HL-60 (cell line): ENCODE results near the gene DPH2.

ENCODE experiments used
- GABPA ChIP-seq: IDR thresholded peaks from 2 replicates; pipeline ENCODE4 v1.6.1; 2012; ENCODE audit warnings: low read depth
- POLR2AphosphoS5 ChIP-seq: IDR thresholded peaks from 2 replicates; pipeline ENCODE4 v1.6.1; 2012; ENCODE audit warnings: low read depth

DNA sequence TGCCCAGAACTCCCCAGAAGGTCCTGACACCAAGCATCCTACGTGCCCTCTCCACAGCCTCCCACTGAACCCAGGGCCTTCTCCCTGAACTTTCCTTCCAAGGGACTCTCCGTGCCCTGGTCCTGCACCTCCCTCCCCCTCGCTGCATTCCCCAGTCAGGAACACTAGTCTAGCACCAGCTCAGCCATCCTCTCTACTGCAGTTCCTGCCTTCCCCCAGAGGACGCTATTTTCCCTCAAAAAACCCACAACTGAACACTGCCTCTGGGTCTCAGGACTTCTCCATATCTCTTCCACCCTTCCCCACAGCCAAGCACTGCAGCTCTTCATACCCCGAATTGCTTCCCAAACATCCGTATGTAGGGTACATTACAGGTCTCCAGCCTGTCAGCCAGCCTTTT lies 48.8 kb upstream of the DPH2 start:
- TF ChIP-seq POLR2AphosphoS5 (no peak), GABPA (no peak)
